ENCODE measurements around the gene C16orf82.

- no peak for TF ChIP-seq POLR2A (IDR thresholded peaks at IDR 0.05; ENCODE audit: low read depth, low read length)
- no peak for TF ChIP-seq POLR2AphosphoS5 (IDR thresholded peaks at IDR 0.05; ENCODE audit: low read depth, low read length)
- no peak for TF ChIP-seq TAF1 (IDR thresholded peaks at IDR 0.05; ENCODE audit: low read depth, low read length)
- no peak for TF ChIP-seq POU2F2 (IDR thresholded peaks at IDR 0.05; ENCODE audit: low read depth, low read length)
- TF ChIP-seq PAX5 (IDR thresholded peaks at IDR 0.05; ENCODE audit: insufficient read depth, low read length, severe bottlenecking) = no peak
- TF ChIP-seq SPI1 (IDR thresholded peaks at IDR 0.05; ENCODE audit: low read depth, low read length) = no peak
These were observed 40.5 kb downstream of the C16orf82 start for GRCh38 chr16:27107185-27107592.

All from GM12891 (cell line).